COLO668 (cell line): Measurements from ENCODE around the gene BCL6B.

ENCODE experiments used
- DNase-seq: peaks from one replicate; lab custom pipeline; 2025; ENCODE audit not compliant: unreplicated experiment; lab: John Stamatoyannopoulos, UW

Gene BCL6B

DNA sequence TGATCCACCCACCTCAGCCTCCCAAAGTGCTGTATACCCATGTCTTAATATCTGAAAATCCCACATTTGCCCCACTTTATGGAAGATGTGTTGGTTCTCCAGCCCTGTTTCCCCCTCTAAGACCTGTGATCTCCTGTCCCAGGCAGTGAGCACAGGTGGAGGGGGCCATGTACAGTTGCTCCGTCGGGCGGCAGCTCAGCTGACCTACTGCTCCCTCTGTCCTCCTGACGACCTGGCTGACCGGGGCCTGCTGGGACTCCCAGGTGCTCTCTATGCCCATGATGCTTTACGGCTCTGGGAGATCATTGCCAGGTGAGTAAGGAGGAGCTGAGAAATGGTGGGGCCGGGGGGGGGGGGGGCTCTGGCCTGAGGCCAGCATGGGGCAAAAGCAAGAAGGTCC, 17.1 kb upstream of the BCL6B start:
- DNase-seq, result no peak

- DNase-seq, result no peak
Measured at GRCh38 chr17:7007143-7007542, 15.7 kb upstream of the BCL6B start.

- no peak for DNase-seq
Measured at GRCh38 chr17:7010523-7010922, 12.3 kb upstream of the BCL6B start.

DNA sequence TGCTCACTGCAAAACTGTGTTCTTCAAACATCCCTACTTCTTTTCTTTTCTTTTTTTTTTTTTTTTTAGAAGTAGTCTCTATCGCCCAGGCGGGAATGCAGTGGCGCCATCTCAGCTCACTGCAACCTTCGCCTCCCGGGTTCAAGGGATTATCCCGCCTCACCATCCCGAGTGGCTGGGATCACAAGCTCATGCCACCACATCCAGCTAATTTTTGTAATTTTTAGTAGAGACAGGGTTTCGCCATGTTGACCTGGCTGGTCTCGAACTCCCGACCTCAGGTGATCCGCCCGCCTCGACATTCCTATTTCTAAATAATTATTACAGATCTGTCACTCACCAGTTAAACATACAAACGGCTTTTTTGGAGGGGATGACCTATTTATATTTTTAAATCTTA, 11.4 kb upstream of the BCL6B start:
- DNase-seq, result no peak

GRCh38 chr17:7011942-7012254, 11.0 kb upstream of the BCL6B start:
- no peak for DNase-seq

DNA sequence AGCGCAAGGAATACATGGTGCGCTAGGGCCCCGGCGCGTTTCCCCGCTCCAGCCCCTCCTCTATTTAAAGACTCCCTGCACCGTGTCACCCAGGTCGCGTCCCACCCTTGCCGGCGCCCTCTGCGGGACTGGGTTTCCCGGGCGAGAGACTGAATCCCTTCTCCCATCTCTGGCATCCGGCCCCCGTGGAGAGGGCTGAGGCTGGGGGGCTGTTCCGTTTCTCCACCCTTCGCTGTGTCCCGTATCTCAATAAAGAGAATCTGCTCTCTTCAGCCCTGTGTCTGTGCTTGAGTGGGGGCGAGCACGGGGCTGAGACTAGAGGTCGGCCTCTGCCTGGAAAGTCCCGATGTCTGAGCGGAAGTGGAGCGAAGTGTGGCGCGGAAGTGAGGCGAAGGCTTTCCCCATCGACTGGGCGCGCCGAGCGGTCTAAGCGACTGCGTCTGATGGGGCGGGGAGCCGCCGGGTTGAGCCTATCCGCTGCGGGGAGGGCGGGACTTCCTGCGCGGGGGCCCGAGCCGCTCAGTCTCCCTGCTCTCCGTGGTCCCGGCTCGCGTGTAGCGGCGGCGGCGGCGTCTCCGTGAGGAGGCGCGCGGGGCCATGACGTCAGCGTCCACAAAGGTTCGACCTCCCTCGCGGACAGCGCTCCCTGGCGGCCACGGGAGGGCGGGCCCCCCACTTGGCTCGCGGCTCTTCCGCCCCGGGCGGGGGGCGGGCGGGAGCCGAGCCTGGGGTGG, 8.4 kb upstream of the BCL6B start:
- peak; percentile 96 for DNase-seq

DNA sequence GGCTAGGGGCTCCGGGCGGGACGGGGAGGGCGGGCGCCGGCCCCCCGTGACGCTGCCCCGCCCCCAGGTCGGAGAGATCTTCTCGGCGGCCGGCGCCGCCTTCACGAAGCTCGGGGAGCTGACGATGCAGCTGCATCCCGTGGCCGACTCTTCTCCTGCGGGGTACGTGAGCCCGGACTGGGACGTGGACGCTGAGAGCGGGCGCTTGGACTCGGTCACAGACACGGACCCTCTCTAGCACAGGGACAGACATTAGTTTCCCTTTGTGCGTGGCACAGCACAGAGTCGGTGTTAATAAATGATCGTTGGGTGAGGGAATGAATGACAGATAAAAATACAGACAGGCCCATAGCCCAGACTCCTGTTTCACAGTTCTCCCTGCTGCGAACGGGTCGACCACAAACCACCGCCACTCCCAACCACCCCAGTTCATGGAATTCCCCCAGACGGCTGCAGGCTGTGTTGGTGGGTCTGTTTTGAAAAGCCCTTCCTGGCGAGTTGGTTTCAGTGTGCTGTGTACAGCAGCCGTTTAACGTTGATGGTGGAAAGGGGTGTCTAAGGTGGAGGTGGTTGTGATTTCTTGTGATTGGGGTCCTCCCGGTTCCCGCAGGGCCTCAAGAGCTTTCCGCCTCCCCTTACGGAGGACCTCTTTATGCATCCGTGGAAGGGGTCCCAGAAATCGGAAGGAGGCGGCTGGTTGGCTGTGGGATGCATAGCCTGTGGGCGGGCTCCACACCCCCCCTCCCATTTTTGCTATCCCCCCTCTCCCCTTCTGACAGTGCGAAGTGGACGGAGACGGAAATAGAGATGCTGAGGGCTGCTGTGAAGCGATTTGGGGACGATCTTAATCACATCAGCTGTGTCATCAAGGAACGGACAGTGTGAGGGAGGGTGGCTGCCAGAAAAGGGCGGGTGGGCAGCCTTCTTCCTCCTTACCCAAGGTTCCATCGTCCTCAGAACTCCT, 7.6 kb upstream of the BCL6B start:
- DNase-seq, result peak; percentile 15

- no peak for DNase-seq
Measured at GRCh38 chr17:7016418-7016817, 6.4 kb upstream of the BCL6B start.

- no peak for DNase-seq
Measured at GRCh38 chr17:7016886-7017826, 5.7 kb upstream of the BCL6B start.

DNA sequence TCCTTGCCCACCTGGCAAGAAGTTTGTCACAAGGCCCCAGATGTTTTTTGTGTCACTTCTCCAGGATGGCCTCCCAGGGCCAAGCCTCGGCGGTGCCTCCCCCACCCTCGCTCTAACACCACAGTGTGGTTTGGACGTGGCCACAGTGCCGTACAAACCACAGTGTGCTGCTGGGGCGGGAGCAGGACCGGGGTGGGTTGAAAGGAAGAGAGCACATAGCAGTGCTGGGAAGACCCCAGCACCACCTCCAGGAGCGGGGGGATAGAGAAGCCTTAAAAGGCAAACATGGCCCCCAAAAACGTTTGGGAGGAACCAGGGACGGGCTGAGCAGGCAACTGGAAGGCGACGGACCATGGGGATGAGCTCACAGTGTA, 5.0 kb upstream of the BCL6B start:
- DNase-seq, result no peak

GRCh38 chr17:7018331-7018964, 4.4 kb upstream of the BCL6B start:
- no peak for DNase-seq

DNA sequence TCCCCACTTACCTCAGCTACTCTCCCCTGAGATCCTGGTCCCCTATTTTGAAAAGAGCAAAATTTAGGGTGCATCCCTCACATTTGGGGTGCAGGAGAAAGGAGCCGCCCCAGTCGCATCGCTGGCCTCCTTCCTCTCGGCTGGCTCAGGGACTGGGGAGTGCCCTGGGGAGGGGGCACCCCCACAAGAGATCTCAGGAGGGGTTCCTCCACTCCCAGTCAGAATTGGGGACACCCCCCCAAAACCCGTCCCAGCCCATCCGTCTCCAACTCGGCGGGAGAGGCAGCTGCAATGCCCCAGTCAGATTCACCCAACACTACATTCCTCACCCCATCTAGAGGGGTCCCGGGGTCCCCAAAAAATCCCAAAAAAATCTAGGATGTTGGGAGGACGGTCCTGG, 3.5 kb upstream of the BCL6B start:
- DNase-seq, result no peak

DNA sequence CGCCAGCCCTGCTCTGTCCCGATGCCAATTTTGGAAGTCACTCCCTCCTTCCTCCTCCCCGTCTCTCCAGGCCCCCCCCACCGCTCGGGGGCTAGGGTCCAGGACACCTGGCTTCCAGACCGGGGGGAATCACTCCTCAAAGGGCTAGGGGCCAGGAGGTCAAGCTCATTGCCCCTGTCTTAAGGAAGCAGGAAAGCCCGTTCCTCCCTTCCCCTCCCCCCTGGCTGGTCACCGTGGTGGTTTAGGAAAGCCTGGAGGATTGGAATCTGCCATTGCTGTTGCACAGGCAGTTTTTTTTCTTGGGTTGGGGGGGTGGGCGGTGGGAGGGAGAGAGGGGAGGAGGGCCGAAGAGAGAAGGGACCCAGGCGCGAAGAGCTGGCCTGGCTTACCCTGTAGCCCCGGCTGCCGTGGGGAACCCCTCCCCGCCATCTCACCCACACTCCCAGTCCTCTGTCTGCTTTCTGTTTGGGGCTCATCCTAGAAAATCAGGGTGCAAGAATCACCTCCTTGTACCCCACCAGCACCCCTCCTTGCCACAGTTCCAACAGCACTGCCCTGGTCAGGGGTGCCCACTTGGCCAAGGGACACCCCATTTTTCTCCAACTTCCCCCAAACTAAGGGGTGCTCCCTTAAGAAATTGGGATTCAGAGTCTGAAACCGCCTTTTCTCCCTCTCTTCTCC, 2.9 kb upstream of the BCL6B start:
- peak; percentile 5 for DNase-seq

- no peak for DNase-seq
Measured at GRCh38 chr17:7020894-7021664, 1.8 kb upstream of the BCL6B start.

- DNase-seq, result peak; percentile 64
Measured at GRCh38 chr17:7021993-7022778, 664 bp upstream of the BCL6B start.

GRCh38 chr17:7023576-7024401, 939 bp downstream of the BCL6B start:
- no peak for DNase-seq

DNA sequence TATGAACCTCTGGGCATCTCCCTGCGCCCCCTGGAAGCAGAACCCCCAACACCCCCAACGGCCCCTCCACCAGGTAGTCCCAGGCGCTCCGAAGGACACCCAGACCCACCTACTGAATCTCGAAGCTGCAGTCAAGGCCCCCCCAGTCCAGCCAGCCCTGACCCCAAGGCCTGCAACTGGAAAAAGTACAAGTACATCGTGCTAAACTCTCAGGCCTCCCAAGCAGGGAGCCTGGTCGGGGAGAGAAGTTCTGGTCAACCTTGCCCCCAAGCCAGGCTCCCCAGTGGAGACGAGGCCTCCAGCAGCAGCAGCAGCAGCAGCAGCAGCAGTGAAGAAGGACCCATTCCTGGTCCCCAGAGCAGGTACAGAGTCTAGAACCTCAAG, 1.5 kb downstream of the BCL6B start:
- DNase-seq, result no peak

GRCh38 chr17:7025245-7025644, 2.4 kb downstream of the BCL6B start:
- no peak for DNase-seq
